ENCODE results near the gene STEAP1B. TPM values are rescaled to one million over a fixed set of nuclear protein-coding genes. Genes with fewer than 3 reads are reported as not detected.

STEAP1B gene
- polyA plus RNA-seq, 1 of the 3 experiments (the other 2 are of a cell fraction) = 14.7 TPM

DNA sequence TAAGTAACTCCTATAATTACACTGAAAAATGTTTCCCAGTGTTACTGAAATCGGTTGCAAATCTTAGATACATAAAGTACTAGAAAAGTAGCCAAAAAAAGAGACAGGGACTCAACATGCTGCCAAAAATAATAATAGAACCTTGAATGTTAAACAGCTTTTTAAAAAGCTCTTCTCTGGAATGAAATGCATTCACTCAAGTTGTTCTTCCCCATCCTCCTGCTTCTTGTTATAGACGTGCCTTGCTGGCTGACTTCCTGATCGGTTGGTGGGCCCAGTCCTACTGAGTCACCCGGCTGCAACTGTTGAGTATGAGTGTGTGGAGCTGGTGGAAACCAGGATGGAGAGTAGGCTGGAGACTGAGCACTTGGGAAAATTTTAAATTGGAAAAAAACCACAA is 112.4 kb downstream of the STEAP1B start:
- Histone ChIP-seq H3K79me2 (ENCODE audit: insufficient read depth) (no peaks in the 10 kb centered on the region), H3K9me2 (no peaks in the 10 kb centered on the region), H3K9me3 (no peaks in the 10 kb centered on the region), H2AFZ (ENCODE audit: low read depth) (no peak overlapping the region), H3K4me2 (peak overlapping the region; percentile 13; the same call in 1 of the 2 replicates), H3K27ac (ENCODE audit: low read depth in 2 of 2, low read length in 1 of 2) (peak overlapping the region in 1 of 2 experiments; percentile 69; a peak in 3 of 4 replicates), H3K9ac (no peak overlapping the region), H3F3A (replicated peaks; ENCODE audit: insufficient read depth) (peaks cover 16% of the 10 kb centered on the region), H3K36me3 (replicated peaks in 1 of 2; ENCODE audit: control insufficient read depth in 1 of 2, insufficient read depth in 2 of 2, low read length in 1 of 2) (no peaks in the 10 kb centered on the region), H3K4me1 (ENCODE audit: control insufficient read depth in 1 of 2, insufficient read depth in 2 of 2, low read depth in 1 of 2, low read length in 1 of 2) (peaks cover 0 to 6% of the 10 kb centered on the region in 2 experiments; a peak in 1 of 4 replicates), H3K4me3 (ENCODE audit: low read depth in 2 of 2, low read length in 1 of 2) (no peak overlapping the region), H4K20me1 (ENCODE audit: insufficient read depth) (no peaks in the 10 kb centered on the region), H3K27me3 (ENCODE audit: insufficient read depth) (no peaks in the 10 kb centered on the region)
- no peak for DNase-seq
- POLR2A ChIA-PET = no interaction called here
- 31% methylated on average over 4 of the region's 4 CpGs for WGBS (ENCODE audit: low lambda C conversion rate)
- CTCF ChIA-PET = no interaction called here
- TF ChIP-seq POLR2AphosphoS5 (IDR thresholded peaks at IDR 0.05; ENCODE audit: low read depth, low read length) (no peak), GATA2 (CRISPR knock-in tag; IDR thresholded peaks at IDR 0.05) (no peak), ELF1 (IDR thresholded peaks at IDR 0.05) (0 out of 2 replicates have a peak, but pooled peaks have one; percentile 40), RAD21 (IDR thresholded peaks at IDR 0.05; ENCODE audit: low read length) (no peak), NRF1 (IDR thresholded peaks at IDR 0.05; ENCODE audit: low read depth, low read length) (no peak), MEF2A (IDR thresholded peaks at IDR 0.05; ENCODE audit: borderline replicate concordance, low read depth) (peak; percentile 51; the same call in 1 of the 2 replicates), EZH2phosphoT487 (IDR thresholded peaks at IDR 0.05; ENCODE audit: borderline replicate concordance, low read depth) (no peak), NFIC (IDR thresholded peaks at IDR 0.05; ENCODE audit: borderline replicate concordance) (peak; percentile 63; the same call in 1 of the 2 replicates), FOXM1 (IDR thresholded peaks at IDR 0.05; ENCODE audit: low read depth) (no peak), MXI1 (IDR thresholded peaks at IDR 0.05; ENCODE audit: low read depth, low read length) (no peak), FOSL2 (IDR thresholded peaks at IDR 0.05; ENCODE audit: borderline replicate concordance, low read depth) (peak; percentile 64; the same call in 1 of the 2 replicates), GABPA (IDR thresholded peaks at IDR 0.05; ENCODE audit: low read depth) (no peak), TCF12 (IDR thresholded peaks at IDR 0.05) (peak; percentile 82), RFX5 (IDR thresholded peaks at IDR 0.05; ENCODE audit: low read length) (no peak), JUND (IDR thresholded peaks at IDR 0.05) (peak; percentile 64), TAF1 (IDR thresholded peaks at IDR 0.05; ENCODE audit: borderline replicate concordance, low read depth, low read length) (no peak), YY1 (IDR thresholded peaks at IDR 0.05; ENCODE audit: low read depth) (no peak), SMC3 (IDR thresholded peaks at IDR 0.05; ENCODE audit: low read depth, low read length) (no peak), TEAD4 (IDR thresholded peaks at IDR 0.05; ENCODE audit: borderline replicate concordance, insufficient read depth) (no peak), RCOR1 (IDR thresholded peaks at IDR 0.05; ENCODE audit: low read length) (no peak), SIN3A (IDR thresholded peaks at IDR 0.05; ENCODE audit: borderline replicate concordance, low read depth, low read length) (no peak), CHD2 (IDR thresholded peaks at IDR 0.05; ENCODE audit: low read length, partially characterized antibody) (no peak)
- TF ChIP-seq, protein P1, sequence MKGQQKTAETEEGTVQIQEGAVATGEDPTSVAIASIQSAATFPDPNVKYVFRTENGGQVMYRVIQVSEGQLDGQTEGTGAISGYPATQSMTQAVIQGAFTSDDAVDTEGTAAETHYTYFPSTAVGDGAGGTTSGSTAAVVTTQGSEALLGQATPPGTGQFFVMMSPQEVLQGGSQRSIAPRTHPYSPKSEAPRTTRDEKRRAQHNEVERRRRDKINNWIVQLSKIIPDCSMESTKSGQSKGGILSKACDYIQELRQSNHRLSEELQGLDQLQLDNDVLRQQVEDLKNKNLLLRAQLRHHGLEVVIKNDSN (IDR thresholded peaks at IDR 0.05; ENCODE audit: borderline replicate concordance, low read depth) = no peak
- TF ChIP-seq, protein P2, sequence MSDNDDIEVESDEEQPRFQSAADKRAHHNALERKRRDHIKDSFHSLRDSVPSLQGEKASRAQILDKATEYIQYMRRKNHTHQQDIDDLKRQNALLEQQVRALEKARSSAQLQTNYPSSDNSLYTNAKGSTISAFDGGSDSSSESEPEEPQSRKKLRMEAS (IDR thresholded peaks at IDR 0.05; ENCODE audit: low read depth) = peak; percentile 42; the same call in 1 of the 2 replicates
- TF ChIP-seq, protein P3, sequence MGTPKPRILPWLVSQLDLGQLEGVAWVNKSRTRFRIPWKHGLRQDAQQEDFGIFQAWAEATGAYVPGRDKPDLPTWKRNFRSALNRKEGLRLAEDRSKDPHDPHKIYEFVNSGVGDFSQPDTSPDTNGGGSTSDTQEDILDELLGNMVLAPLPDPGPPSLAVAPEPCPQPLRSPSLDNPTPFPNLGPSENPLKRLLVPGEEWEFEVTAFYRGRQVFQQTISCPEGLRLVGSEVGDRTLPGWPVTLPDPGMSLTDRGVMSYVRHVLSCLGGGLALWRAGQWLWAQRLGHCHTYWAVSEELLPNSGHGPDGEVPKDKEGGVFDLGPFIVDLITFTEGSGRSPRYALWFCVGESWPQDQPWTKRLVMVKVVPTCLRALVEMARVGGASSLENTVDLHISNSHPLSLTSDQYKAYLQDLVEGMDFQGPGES (IDR thresholded peaks at IDR 0.05; ENCODE audit: low read depth, low read length) = no peak
- TF ChIP-seq, protein P4, sequence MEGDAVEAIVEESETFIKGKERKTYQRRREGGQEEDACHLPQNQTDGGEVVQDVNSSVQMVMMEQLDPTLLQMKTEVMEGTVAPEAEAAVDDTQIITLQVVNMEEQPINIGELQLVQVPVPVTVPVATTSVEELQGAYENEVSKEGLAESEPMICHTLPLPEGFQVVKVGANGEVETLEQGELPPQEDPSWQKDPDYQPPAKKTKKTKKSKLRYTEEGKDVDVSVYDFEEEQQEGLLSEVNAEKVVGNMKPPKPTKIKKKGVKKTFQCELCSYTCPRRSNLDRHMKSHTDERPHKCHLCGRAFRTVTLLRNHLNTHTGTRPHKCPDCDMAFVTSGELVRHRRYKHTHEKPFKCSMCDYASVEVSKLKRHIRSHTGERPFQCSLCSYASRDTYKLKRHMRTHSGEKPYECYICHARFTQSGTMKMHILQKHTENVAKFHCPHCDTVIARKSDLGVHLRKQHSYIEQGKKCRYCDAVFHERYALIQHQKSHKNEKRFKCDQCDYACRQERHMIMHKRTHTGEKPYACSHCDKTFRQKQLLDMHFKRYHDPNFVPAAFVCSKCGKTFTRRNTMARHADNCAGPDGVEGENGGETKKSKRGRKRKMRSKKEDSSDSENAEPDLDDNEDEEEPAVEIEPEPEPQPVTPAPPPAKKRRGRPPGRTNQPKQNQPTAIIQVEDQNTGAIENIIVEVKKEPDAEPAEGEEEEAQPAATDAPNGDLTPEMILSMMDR (IDR thresholded peaks at IDR 0.05) = no peak
- TF ChIP-seq, protein P5, sequence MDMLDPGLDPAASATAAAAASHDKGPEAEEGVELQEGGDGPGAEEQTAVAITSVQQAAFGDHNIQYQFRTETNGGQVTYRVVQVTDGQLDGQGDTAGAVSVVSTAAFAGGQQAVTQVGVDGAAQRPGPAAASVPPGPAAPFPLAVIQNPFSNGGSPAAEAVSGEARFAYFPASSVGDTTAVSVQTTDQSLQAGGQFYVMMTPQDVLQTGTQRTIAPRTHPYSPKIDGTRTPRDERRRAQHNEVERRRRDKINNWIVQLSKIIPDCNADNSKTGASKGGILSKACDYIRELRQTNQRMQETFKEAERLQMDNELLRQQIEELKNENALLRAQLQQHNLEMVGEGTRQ (IDR thresholded peaks at IDR 0.05; ENCODE audit: borderline replicate concordance, low read depth, low read length) = no peak
- TF ChIP-seq, protein P6, sequence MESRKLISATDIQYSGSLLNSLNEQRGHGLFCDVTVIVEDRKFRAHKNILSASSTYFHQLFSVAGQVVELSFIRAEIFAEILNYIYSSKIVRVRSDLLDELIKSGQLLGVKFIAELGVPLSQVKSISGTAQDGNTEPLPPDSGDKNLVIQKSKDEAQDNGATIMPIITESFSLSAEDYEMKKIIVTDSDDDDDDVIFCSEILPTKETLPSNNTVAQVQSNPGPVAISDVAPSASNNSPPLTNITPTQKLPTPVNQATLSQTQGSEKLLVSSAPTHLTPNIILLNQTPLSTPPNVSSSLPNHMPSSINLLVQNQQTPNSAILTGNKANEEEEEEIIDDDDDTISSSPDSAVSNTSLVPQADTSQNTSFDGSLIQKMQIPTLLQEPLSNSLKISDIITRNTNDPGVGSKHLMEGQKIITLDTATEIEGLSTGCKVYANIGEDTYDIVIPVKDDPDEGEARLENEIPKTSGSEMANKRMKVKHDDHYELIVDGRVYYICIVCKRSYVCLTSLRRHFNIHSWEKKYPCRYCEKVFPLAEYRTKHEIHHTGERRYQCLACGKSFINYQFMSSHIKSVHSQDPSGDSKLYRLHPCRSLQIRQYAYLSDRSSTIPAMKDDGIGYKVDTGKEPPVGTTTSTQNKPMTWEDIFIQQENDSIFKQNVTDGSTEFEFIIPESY (IDR thresholded peaks at IDR 0.05; ENCODE audit: borderline replicate concordance, low read depth) = no peak
- TF ChIP-seq, protein P7, sequence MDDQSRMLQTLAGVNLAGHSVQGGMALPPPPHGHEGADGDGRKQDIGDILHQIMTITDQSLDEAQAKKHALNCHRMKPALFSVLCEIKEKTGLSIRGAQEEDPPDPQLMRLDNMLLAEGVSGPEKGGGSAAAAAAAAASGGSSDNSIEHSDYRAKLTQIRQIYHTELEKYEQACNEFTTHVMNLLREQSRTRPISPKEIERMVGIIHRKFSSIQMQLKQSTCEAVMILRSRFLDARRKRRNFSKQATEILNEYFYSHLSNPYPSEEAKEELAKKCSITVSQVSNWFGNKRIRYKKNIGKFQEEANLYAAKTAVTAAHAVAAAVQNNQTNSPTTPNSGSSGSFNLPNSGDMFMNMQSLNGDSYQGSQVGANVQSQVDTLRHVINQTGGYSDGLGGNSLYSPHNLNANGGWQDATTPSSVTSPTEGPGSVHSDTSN (IDR thresholded peaks at IDR 0.05) = peak; percentile 65
